CD14-positive monocyte (primary cell): ENCODE data around the gene TFPI. TPM values are rescaled to one million over a fixed set of nuclear protein-coding genes. Genes with fewer than 3 reads are reported as not detected.

Experiments
- DNase-seq, 3 donors: peaks; one replicate each; pipeline ENCODE4 v3.0.0-alpha.2; 2011 to 2022
- H2AFZ ChIP-seq: 2 replicates; pipeline ENCODE4 v1.6.0; 2012; ENCODE audit warnings: mild to moderate bottlenecking, low read depth, low read length, inconsistent platforms; ENCODE audit not compliant: insufficient read depth, poor library complexity, severe bottlenecking
- H3K27ac ChIP-seq, 2 donors: 1 replicate in 1 of 2; 2 replicates in 1 of 2; pipeline ENCODE4 v1.5.1; 2012 to 2013; ENCODE audit warnings: low read length in 2 of 2, control low read depth in 1 of 2, inconsistent platforms in 1 of 2, low read depth in 1 of 2, mild to moderate bottlenecking in 1 of 2
- H3K27me3 ChIP-seq, 2 donors: one replicate each; pipeline versions ENCODE4 v1.6.0 to v1.6.1; 2011 to 2013; ENCODE audit warnings: low read length in 2 of 2; ENCODE audit not compliant: control insufficient read depth in 2 of 2, insufficient read depth in 2 of 2
- H3K36me3 ChIP-seq, 2 donors: replicated peaks in 1 of 2; 1 replicate in 1 of 2; 2 replicates in 1 of 2; pipeline versions ENCODE4 v1.5.1 to v1.6.1; 2012 to 2013; ENCODE audit warnings: low read length in 2 of 2, control low read depth in 1 of 2, inconsistent platforms in 1 of 2, mild to moderate bottlenecking in 1 of 2; ENCODE audit not compliant: insufficient read depth in 2 of 2, control insufficient read depth in 1 of 2
- H3K4me1 ChIP-seq, 2 donors: 1 replicate in 1 of 2; 2 replicates in 1 of 2; pipeline versions ENCODE4 v1.5.1 to v1.6.1; 2012 to 2013; ENCODE audit warnings: low read length in 2 of 2, control low read depth in 1 of 2, inconsistent platforms in 1 of 2, mild to moderate bottlenecking in 1 of 2, moderate library complexity in 1 of 2; ENCODE audit not compliant: insufficient read depth in 2 of 2, control insufficient read depth in 1 of 2
- H3K4me2 ChIP-seq: replicated peaks from 2 replicates; pipeline ENCODE3; 2012; ENCODE audit warnings: low read length, moderate library complexity, mild to moderate bottlenecking; ENCODE audit not compliant: poor library complexity, severe bottlenecking; ENCODE audit errors: extremely low read depth
- H3K4me3 ChIP-seq, 3 experiments: fragments of 200-600 bp in 1 of 3; sonication (generic) in 1 of 3; replicated peaks in 1 of 3; 1 replicate in 2 of 3; 2 replicates in 1 of 3; pipeline ENCODE4 v1.5.1; 2011 to 2013; ENCODE audit warnings: low read length in 3 of 3, mild to moderate bottlenecking in 3 of 3, control low read depth in 2 of 3, low read depth in 2 of 3, inconsistent platforms in 1 of 3, moderate library complexity in 1 of 3
- H3K79me2 ChIP-seq: 2 replicates; pipeline ENCODE4 v1.6.0; 2012; ENCODE audit warnings: mild to moderate bottlenecking, control low read depth, inconsistent platforms, low read length, moderate library complexity; ENCODE audit not compliant: insufficient read depth
- H3K9ac ChIP-seq: 2 replicates; pipeline ENCODE4 v1.6.0; 2017; ENCODE audit warnings: low read length, mild to moderate bottlenecking; ENCODE audit not compliant: insufficient read depth, poor library complexity, severe bottlenecking
- H3K9me3 ChIP-seq, 2 donors: replicated peaks in 1 of 2; 1 replicate in 1 of 2; 2 replicates in 1 of 2; pipeline versions ENCODE4 v1.5.1 to v1.6.1; 2012 to 2013; ENCODE audit warnings: low read length in 2 of 2, control low read depth in 1 of 2; ENCODE audit not compliant: control insufficient read depth in 1 of 2, insufficient read depth in 1 of 2
- H4K20me1 ChIP-seq: 2 replicates; pipeline ENCODE4 v1.6.0; 2012; ENCODE audit warnings: mild to moderate bottlenecking, low read length, control low read depth, moderate library complexity; ENCODE audit not compliant: insufficient read depth
- H3K27ac Mint-ChIP-seq, 7 donors: one replicate each; pipeline ENCODE4 v1.8.0; 2020; ENCODE audit warnings: mild to moderate bottlenecking in 7 of 7, mixed read lengths in 7 of 7, moderate library complexity in 6 of 7, inconsistent platforms in 2 of 7
- H3K27me3 Mint-ChIP-seq, 3 donors: one replicate each; pipeline ENCODE4 v1.8.0; 2021 to 2022; ENCODE audit warnings: low read depth in 3 of 3, mild to moderate bottlenecking in 3 of 3, mixed read lengths in 3 of 3, moderate library complexity in 3 of 3, inconsistent platforms in 1 of 3
- H3K36me3 Mint-ChIP-seq, 2 donors: one replicate each; pipeline ENCODE4 v1.8.0; 2020; ENCODE audit warnings: mixed read lengths in 2 of 2, inconsistent platforms in 1 of 2, mild to moderate bottlenecking in 1 of 2
- H3K4me1 Mint-ChIP-seq: one replicate; pipeline ENCODE4 v1.8.0; 2020; ENCODE audit warnings: mild to moderate bottlenecking, mixed read lengths
- H3K4me3 Mint-ChIP-seq, 2 donors: one replicate each; pipeline ENCODE4 v1.8.0; 2020; ENCODE audit warnings: mild to moderate bottlenecking in 2 of 2, mixed read lengths in 2 of 2, moderate library complexity in 1 of 2
- H3K9me3 Mint-ChIP-seq, 7 donors: one replicate each; pipeline ENCODE4 v1.8.0; 2020 to 2022; ENCODE audit warnings: mixed read lengths in 7 of 7, mild to moderate bottlenecking in 6 of 7, moderate library complexity in 6 of 7, inconsistent platforms in 2 of 7
- WGBS: methylation state at CpG from one replicate; pipeline ENCODE4 v1.1.5; 2013; ENCODE audit warnings: missing lambda C conversion rate; ENCODE audit not compliant: insufficient coverage; 5-methylcytosine and 5-hydroxymethylcytosine counted together
- intact Hi-C, 2 donors: fragments of 100-400 bp; cut with micrococcal nuclease; formaldehyde crosslinking; loops; one replicate each; pipeline versions ENCODE4 v1.15.0 to v1.15.1; 2023
- polyA plus RNA-seq, 3 donors: library from polyadenylated mRNA; depleted of rRNA in 1 of 3; unstranded in 2 of 3; stranded (reverse) in 1 of 3; fragments of 300-500 nt in 2 of 3; fragments of >200 nt in 1 of 3; fragmentation: Illumina TruSeq in 2 of 3; gene quantifications; 1 replicate in 2 of 3; 2 replicates in 1 of 3; pipeline ENCODE4 v1.2.3, GENCODE V29; 2012 to 2021
- TF ChIP-seq, protein P1 (sequence below): fragments of 200-600 bp; IDR thresholded peaks from one replicate; pipeline ENCODE4 v1.8.0; 2022; ENCODE audit warnings: antibody characterized with exemption, mild to moderate bottlenecking

TFPI gene
- polyA plus RNA-seq, 3 donors, result 0.46 TPM; not detected in 2

DNA sequence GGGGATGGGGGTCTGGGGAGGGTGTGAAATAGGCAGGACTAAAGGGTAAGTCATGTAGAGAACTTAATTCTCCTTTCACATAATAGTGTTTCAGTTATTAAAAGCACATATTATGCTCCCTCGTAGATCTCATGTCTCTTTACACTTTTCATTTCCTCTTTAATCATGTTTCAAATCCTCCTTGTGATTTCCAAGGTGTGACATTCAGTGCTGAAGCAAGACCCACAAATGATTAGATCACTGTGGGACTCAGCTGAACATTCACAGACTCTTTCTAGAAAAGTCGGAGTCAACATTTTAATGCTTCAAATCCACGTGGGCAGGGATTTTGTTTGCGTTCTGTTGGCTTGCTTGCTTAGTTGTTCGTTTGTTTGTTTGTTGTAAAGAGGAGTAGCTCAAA, 71.4 kb downstream of the TFPI start:
- H3K4me1 Mint-ChIP-seq, result no peaks in the 10 kb centered on the region
- TF ChIP-seq, protein P1, sequence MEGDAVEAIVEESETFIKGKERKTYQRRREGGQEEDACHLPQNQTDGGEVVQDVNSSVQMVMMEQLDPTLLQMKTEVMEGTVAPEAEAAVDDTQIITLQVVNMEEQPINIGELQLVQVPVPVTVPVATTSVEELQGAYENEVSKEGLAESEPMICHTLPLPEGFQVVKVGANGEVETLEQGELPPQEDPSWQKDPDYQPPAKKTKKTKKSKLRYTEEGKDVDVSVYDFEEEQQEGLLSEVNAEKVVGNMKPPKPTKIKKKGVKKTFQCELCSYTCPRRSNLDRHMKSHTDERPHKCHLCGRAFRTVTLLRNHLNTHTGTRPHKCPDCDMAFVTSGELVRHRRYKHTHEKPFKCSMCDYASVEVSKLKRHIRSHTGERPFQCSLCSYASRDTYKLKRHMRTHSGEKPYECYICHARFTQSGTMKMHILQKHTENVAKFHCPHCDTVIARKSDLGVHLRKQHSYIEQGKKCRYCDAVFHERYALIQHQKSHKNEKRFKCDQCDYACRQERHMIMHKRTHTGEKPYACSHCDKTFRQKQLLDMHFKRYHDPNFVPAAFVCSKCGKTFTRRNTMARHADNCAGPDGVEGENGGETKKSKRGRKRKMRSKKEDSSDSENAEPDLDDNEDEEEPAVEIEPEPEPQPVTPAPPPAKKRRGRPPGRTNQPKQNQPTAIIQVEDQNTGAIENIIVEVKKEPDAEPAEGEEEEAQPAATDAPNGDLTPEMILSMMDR, result no peak
- Histone ChIP-seq H3K36me3 (no peaks in the 10 kb centered on the region), H3K27me3 (no peaks in the 10 kb centered on the region), H3K9ac (no peak overlapping the region), H3K4me2 (no peak overlapping the region), H3K4me1 (no peaks in the 10 kb centered on the region), H3K79me2 (no peaks in the 10 kb centered on the region), H3K4me3 (no peak overlapping the region), H3K9me3 (no peaks in the 10 kb centered on the region), H3K27ac (no peak overlapping the region), H2AFZ (no peak overlapping the region), H4K20me1 (no peaks in the 10 kb centered on the region)
- H3K36me3 Mint-ChIP-seq, result no peaks in the 10 kb centered on the region
- peak in 1 of 3 donors; percentile 7 for DNase-seq
- 79% methylated on average over 4 of the region's 5 CpGs for WGBS
- H3K27ac Mint-ChIP-seq, result no peak overlapping the region
- no peaks in the 10 kb centered on the region for H3K27me3 Mint-ChIP-seq
- H3K9me3 Mint-ChIP-seq, result peaks cover 0 to 4% (median 0%) of the 10 kb centered on the region in 7 donors
- H3K4me3 Mint-ChIP-seq, result no peak overlapping the region
- intact Hi-C loops, result no loop called here

DNA sequence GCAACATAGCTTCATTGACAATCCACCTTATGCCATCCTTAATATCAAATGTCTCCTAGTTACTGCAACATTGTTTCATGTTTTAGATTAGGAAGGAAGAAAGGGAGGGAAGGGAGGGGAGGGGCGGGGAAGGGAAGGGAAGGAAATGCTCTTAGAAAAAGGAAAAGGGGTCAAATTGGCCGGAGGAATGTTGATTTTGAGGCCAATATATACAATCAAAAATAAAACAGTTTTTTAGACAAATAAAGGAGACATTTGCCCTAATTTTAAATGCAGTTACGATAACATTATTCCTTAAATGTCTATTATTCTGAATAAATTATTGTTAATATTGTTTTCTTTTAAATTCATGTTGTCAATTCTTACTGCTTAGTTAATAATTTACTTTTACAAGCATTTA, 72.7 kb downstream of the TFPI start:
- WGBS, result no CpG with 5 or more reads among the region's 3 CpGs
- Mint-ChIP-seq H3K27ac (no peak overlapping the region), H3K27me3 (no peaks in the 10 kb centered on the region), H3K36me3 (no peaks in the 10 kb centered on the region), H3K4me1 (no peaks in the 10 kb centered on the region), H3K4me3 (no peak overlapping the region), H3K9me3 (peaks cover 0 to 4% (median 0%) of the 10 kb centered on the region in 7 donors)
- no peak overlapping the region for H3K9ac ChIP-seq
- no peak overlapping the region for H3K4me2 ChIP-seq
- no peak overlapping the region for H3K4me3 ChIP-seq
- no peaks in the 10 kb centered on the region for H3K27me3 ChIP-seq
- TF ChIP-seq, protein P1, result no peak
- no peak overlapping the region for H3K27ac ChIP-seq
- peaks cover 0 to under 1% of the 10 kb centered on the region in 2 donors for H3K4me1 ChIP-seq
- no peak overlapping the region for H2AFZ ChIP-seq
- H3K36me3 ChIP-seq, result no peaks in the 10 kb centered on the region
- no peak for DNase-seq
- H3K9me3 ChIP-seq, result no peaks in the 10 kb centered on the region
- intact Hi-C loops, result no loop called here
- no peaks in the 10 kb centered on the region for H4K20me1 ChIP-seq
- H3K79me2 ChIP-seq, result no peaks in the 10 kb centered on the region
